IPS DF 4.7 (cell line): ENCODE data around the gene OR1E2.
"Not testable (repeated sequence)": the region's sequence is repeated elsewhere in the genome, so short reads cannot be mapped to it uniquely, and the experiment has no call there.

Experiments
- DNase-seq: peaks from one replicate; pipeline ENCODE4 v3.0.0-alpha.2; 2013; ENCODE audit warnings: low spot score; ENCODE audit errors: extremely low read depth

The OR1E2 gene

GRCh38 chr17:3433741-3434140 lies at the start of gene OR1E2:
TSS of gene OR1E2 (minus strand) at chr17:3433841. CDS start at chr17:3433841, 0 bp downstream.
- DNase-seq: no peak

- DNase-seq: peak; percentile 46
These were observed 49.2 kb upstream of the OR1E2 start for GRCh38 chr17:3482852-3483251.

- no peak for DNase-seq
These were observed 46.3 kb upstream of the OR1E2 start for GRCh38 chr17:3479988-3480387.

GRCh38 chr17:3475812-3476610 lies 42.4 kb upstream of the OR1E2 start, which contains the start of gene ASPA:
TSS of gene ASPA (plus strand) at chr17:3475997. CDS start at chr17:3476160, 163 bp downstream.
- DNase-seq: no peak

GRCh38 chr17:3475251-3475685 lies 41.6 kb upstream of the OR1E2 start:
- DNase-seq: no peak

GRCh38 chr17:3474212-3474611 lies 40.6 kb upstream of the OR1E2 start:
- DNase-seq: no peak

GRCh38 chr17:3472137-3472536 lies 38.5 kb upstream of the OR1E2 start:
- DNase-seq: no peak

- DNase-seq: no peak
These were observed 38.0 kb upstream of the OR1E2 start, which contains the start of gene SPATA22 for GRCh38 chr17:3471599-3471998. TSS of gene SPATA22 (minus strand) at chr17:3471819. CDS start at chr17:3469325, 2,494 bp downstream.

GRCh38 chr17:3469529-3469928 lies 35.9 kb upstream of the OR1E2 start:
- DNase-seq: no peak

GRCh38 chr17:3466355-3466754 lies 32.7 kb upstream of the OR1E2 start:
- not testable (repeated sequence) for DNase-seq

GRCh38 chr17:3448059-3448665 lies 14.5 kb upstream of the OR1E2 start:
- DNase-seq: no peak

- peak; percentile 41 for DNase-seq
These were observed 14.0 kb upstream of the OR1E2 start for GRCh38 chr17:3447625-3448024.

- no peak for DNase-seq
These were observed 6.8 kb upstream of the OR1E2 start for GRCh38 chr17:3440451-3440850.

- DNase-seq: no peak
These were observed 4.7 kb upstream of the OR1E2 start for GRCh38 chr17:3438368-3438767.

GRCh38 chr17:3433215-3433614 lies 426 bp downstream of the OR1E2 start:
- peak; percentile 2 for DNase-seq

GRCh38 chr17:3418222-3418621 lies 15.4 kb downstream of the OR1E2 start:
- DNase-seq: no peak

GRCh38 chr17:3415610-3416009 lies 18.0 kb downstream of the OR1E2 start:
- DNase-seq: no peak

GRCh38 chr17:3412216-3412615 lies 21.4 kb downstream of the OR1E2 start:
- not testable (repeated sequence) for DNase-seq

- DNase-seq: no peak
These were observed 22.6 kb downstream of the OR1E2 start, which contains the start of gene OR3A3 for GRCh38 chr17:3411070-3411469. TSS of gene OR3A3 (plus strand) at chr17:3411370.

- DNase-seq: not testable (repeated sequence)
These were observed 29.8 kb downstream of the OR1E2 start for GRCh38 chr17:3403856-3404255.

GRCh38 chr17:3401786-3402185 lies 31.9 kb downstream of the OR1E2 start:
- no peak for DNase-seq

- no peak for DNase-seq
These were observed 33.6 kb downstream of the OR1E2 start for GRCh38 chr17:3400055-3400454.

GRCh38 chr17:3398310-3398709 lies 35.3 kb downstream of the OR1E2 start, which contains the start of gene OR1E1:
TSS of gene OR1E1 (minus strand) at chr17:3398410. CDS start at chr17:3398410, 0 bp downstream.
- DNase-seq: no peak
